ENCODE data around the gene LEF1. TPM values are rescaled to one million over a fixed set of nuclear protein-coding genes. Genes with fewer than 3 reads are reported as not detected.

The LEF1 gene
- total and polyA plus RNA-seq, 8 donors: 4.1 to 49.4 (median 33.8) TPM

DNA sequence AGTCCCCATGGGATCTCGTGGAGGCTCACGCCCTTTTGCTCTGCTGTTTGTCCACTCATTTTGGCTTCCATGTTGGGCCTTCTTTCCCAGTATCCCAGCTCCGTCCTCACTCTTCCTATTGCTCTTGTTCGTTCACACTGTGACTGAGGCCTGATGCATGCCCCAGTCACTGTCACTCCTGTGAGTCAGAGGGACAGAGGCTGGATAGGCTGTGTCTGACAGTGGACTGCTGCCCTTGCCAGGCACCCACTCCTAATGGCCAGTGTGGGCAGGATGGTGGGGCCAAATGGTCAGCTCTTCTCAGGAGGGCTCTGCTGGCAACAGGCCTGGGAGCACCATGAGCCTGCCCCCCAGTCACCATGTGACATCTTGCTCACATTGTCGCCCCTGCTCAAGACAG, 139.0 kb downstream of the LEF1 start:
- Histone ChIP-seq H3K27me3 (no peaks in the 10 kb centered on the region), H3K4me3 (no peak overlapping the region), H3K27ac (no peak overlapping the region), H3K4me1 (no peaks in the 10 kb centered on the region), H3K9me3 (no peaks in the 10 kb centered on the region), H3K36me3 (peaks cover 0 to 64% of the 10 kb centered on the region in 2 donors)
- DNase-seq: no peak
- intact Hi-C loops (cut with DNase I): no loop called here
- no peak for ATAC-seq
- TF ChIP-seq, protein P1, sequence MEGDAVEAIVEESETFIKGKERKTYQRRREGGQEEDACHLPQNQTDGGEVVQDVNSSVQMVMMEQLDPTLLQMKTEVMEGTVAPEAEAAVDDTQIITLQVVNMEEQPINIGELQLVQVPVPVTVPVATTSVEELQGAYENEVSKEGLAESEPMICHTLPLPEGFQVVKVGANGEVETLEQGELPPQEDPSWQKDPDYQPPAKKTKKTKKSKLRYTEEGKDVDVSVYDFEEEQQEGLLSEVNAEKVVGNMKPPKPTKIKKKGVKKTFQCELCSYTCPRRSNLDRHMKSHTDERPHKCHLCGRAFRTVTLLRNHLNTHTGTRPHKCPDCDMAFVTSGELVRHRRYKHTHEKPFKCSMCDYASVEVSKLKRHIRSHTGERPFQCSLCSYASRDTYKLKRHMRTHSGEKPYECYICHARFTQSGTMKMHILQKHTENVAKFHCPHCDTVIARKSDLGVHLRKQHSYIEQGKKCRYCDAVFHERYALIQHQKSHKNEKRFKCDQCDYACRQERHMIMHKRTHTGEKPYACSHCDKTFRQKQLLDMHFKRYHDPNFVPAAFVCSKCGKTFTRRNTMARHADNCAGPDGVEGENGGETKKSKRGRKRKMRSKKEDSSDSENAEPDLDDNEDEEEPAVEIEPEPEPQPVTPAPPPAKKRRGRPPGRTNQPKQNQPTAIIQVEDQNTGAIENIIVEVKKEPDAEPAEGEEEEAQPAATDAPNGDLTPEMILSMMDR (IDR thresholded peaks at IDR 0.05): no peak

DNA sequence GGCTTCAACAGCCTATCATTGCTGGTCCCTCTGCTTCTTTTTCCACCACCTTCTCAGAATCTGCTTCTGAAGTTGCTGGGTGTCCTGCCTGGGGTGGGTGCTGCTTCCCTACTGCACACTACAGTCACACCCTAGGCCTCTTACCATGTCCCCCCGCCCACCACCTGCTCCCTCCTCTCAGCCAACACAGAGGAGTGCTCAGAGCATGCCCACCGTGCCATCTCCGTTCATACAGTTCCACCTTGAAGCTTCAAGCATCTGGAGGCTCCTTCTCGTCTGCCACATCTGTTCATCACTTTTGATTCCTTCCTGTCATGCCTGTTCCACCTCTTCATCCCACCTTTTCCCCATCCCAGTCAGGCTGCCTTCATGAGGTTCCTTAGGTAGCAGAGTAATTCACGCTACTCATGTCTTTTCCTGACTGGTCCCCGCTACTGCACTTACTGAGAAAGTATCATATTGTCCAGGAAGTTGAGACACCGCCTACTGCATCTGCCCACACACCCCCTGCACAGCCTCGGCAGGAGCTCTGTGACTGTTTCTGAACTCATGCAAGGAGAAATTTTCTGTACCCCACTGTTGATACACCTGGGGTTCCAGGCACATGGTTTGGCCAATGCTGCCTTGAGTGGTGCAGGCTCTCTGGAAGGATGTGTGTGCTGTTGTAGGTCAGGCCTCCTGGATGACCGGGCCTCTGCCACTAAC, 139.6 kb downstream of the LEF1 start:
- intact Hi-C loops (cut with DNase I): no loop called here

DNA sequence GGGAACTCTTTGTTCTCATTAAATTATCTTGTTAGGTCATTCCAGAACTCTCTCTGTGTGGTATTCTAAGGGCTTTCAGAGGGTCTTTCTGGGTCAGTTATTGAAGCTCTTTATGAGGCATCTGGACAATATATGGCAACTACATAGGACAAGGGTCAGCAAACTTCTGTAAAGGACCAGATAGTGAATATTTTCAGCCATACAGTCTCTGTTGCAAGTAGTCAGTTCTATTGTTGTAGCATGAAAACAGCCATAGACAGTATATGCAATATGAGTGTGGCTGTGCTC, 143.9 kb downstream of the LEF1 start:
- no peaks in the 10 kb centered on the region for H3K27me3 ChIP-seq
- H3K4me3 ChIP-seq: no peak overlapping the region
- TF ChIP-seq, protein P1 (IDR thresholded peaks at IDR 0.05): no peak
- no peaks in the 10 kb centered on the region for H3K4me1 ChIP-seq
- intact Hi-C loops (cut with DNase I): no loop called here
- peaks cover 0 to 76% of the 10 kb centered on the region in 2 donors for H3K36me3 ChIP-seq
- DNase-seq (no peak), ATAC-seq (no peak)
- no peak overlapping the region for H3K27ac ChIP-seq
- no peaks in the 10 kb centered on the region for H3K9me3 ChIP-seq

More for the DNA sequence above, 139.6 kb downstream of the LEF1 start:
- Histone ChIP-seq H3K27ac (no peak overlapping the region), H3K9me3 (no peaks in the 10 kb centered on the region), H3K36me3 (peaks cover 0 to 63% of the 10 kb centered on the region in 2 donors), H3K4me3 (no peak overlapping the region), H3K4me1 (no peaks in the 10 kb centered on the region), H3K27me3 (no peaks in the 10 kb centered on the region)
- TF ChIP-seq, protein P1 (IDR thresholded peaks at IDR 0.05): no peak
- no peak for DNase-seq
- ATAC-seq: no peak

DNA sequence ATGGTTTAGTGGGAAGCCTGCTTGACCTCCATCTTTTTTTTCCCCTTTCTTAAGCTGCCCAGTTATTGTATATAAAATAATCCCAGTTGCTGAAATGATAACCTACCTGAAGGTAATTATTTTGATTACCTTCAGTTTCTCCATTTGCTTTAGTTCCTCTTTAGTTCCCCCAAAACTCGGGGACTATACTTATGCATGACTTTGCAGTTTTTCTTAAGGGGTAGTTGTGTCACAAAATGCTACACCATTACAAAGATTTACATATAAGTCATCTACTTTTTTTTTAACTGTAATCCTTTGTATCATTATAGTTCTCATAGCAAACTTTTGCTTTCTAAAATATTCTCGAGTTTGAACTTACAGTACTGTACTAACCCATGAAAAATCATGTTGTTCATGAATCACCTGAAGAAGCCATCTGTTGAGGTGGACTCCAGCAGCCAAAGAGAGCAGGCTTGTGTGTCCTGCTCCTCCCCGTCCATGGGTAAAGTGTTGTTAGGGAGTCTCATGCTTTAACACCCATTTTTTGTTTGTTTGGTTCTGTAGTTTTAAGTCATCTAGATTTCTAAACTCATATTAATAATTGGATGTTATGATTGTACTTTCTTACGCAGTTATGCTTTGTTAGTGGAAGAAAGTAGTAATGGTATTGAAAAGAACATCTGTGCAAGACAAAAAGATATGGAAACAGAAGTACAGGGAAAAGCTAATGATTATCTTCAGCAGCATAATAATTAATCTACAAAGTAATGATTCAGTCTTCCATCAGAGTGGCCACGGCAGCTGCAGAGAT, 144.5 kb downstream of the LEF1 start:
- Histone ChIP-seq H3K4me3 (no peak overlapping the region), H3K27me3 (no peaks in the 10 kb centered on the region), H3K4me1 (no peaks in the 10 kb centered on the region), H3K36me3 (peaks cover 0 to 76% of the 10 kb centered on the region in 2 donors), H3K9me3 (no peaks in the 10 kb centered on the region), H3K27ac (no peak overlapping the region)
- intact Hi-C loops (cut with DNase I): no loop called here
- ATAC-seq (no peak), DNase-seq (no peak)
- TF ChIP-seq, protein P1 (IDR thresholded peaks at IDR 0.05): no peak

DNA sequence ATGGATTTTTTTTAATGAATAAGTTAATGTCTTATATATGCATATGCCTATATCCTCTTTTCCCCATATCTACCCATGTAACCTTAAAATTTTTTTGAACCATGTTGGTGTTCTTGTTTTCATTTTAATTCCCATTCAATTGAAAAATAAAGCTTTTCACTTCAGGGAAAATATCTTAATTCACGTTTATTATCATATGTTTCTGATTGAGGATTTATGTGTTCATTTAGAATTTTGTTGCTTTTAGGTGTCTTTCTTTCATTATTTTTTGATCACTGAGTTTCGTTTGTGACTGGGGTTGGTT, 149.9 kb downstream of the LEF1 start:
- intact Hi-C loops (cut with DNase I): loop anchor here in 1 of 2 donors (5.0 kb wide), 1 partner anchor 553 kb away; no protein-coding TSS in a partner anchor

More for the DNA sequence above, 149.9 kb downstream of the LEF1 start:
- H3K36me3 ChIP-seq: peaks cover 0 to 52% of the 10 kb centered on the region in 2 donors
- no peak for DNase-seq
- no peaks in the 10 kb centered on the region for H3K27me3 ChIP-seq
- ATAC-seq: no peak
- no peaks in the 10 kb centered on the region for H3K9me3 ChIP-seq
- no peaks in the 10 kb centered on the region for H3K4me1 ChIP-seq
- H3K27ac ChIP-seq: no peak overlapping the region
- H3K4me3 ChIP-seq: no peak overlapping the region
- TF ChIP-seq, protein P1 (IDR thresholded peaks at IDR 0.05): no peak

Measured in left lung (tissue), 10 donors.